ENCODE results near the gene PCCB.
"Not testable (repeated sequence)": the region's sequence is repeated elsewhere in the genome, so short reads cannot be mapped to it uniquely, and the experiment has no call there.

PCCB gene

GRCh38 chr3:136330900-136331299, 80.8 kb downstream of the PCCB start:
- DNase-seq: no peak

- DNase-seq: no peak
These were observed 82.2 kb downstream of the PCCB start for GRCh38 chr3:136332302-136332701.

GRCh38 chr3:136332776-136333175, 82.6 kb downstream of the PCCB start:
- no peak for DNase-seq

- no peak for DNase-seq
These were observed 84.1 kb downstream of the PCCB start for GRCh38 chr3:136334209-136334608.

GRCh38 chr3:136334726-136335125, 84.6 kb downstream of the PCCB start:
- not testable (repeated sequence) for DNase-seq

- DNase-seq: no peak
These were observed 86.4 kb downstream of the PCCB start for GRCh38 chr3:136336329-136337100.

- DNase-seq: peak; percentile 78 to 81
These were observed 93.3 kb downstream of the PCCB start for GRCh38 chr3:136343446-136343845.

GRCh38 chr3:136343873-136344555, 93.9 kb downstream of the PCCB start:
- DNase-seq: peak; percentile 82 to 91

- DNase-seq: no peak
These were observed 96.3 kb downstream of the PCCB start for GRCh38 chr3:136346486-136346885.

GRCh38 chr3:136350132-136350531, 100.0 kb downstream of the PCCB start:
- DNase-seq: no peak

- DNase-seq: no peak
These were observed 100.4 kb downstream of the PCCB start for GRCh38 chr3:136350557-136350956.

- no peak for DNase-seq
These were observed 101.2 kb downstream of the PCCB start for GRCh38 chr3:136351351-136351750.

GRCh38 chr3:136351905-136352304, 101.8 kb downstream of the PCCB start:
- no peak for DNase-seq

GRCh38 chr3:136353461-136353860, 103.3 kb downstream of the PCCB start:
- DNase-seq: no peak

- DNase-seq: no peak
These were observed 116.1 kb downstream of the PCCB start for GRCh38 chr3:136366289-136366688.

- DNase-seq: not testable (repeated sequence)
These were observed 125.7 kb downstream of the PCCB start for GRCh38 chr3:136375800-136376199.

GRCh38 chr3:136377508-136377907, 127.4 kb downstream of the PCCB start:
- no peak for DNase-seq

- DNase-seq: no peak
These were observed 127.9 kb downstream of the PCCB start for GRCh38 chr3:136378011-136378410.

Measured in SHP77 (cell line).